Measurements from ENCODE around the gene RIN1. TPM values are rescaled to one million over a fixed set of nuclear protein-coding genes. Genes with fewer than 3 reads are reported as not detected.

Gene RIN1
- total and polyA plus RNA-seq, 9 of the 15 experiments (the other 6 are each of a cell fraction or from before 2014, with no cell fraction given), result 0.01 to 1.2 (median 0.45) TPM; not detected in 1

DNA sequence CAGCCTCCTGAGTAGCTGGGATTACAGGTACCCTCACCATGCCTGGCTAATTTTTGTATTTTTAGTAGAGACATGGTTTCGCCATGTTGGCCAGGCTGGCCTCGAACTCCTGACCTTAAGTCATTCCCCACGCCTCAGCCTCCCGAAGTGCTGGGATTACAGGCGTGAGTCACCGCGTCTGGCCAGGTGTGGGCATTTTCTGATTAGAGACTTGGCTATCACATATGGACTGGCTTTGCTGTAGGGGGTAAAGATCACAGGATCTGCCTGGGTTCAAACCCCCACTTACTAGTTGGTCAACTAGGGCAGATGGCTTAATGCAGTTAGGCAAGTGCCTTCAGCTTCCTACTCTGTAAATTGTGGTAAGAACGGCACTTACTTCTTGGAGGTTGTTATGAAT lies 25.9 kb downstream of the RIN1 start:
- H3K36me3 ChIP-seq (ENCODE audit: control insufficient read depth, insufficient read depth, low read length), result no peaks in the 10 kb centered on the region
- DNase-seq (ENCODE audit: extremely low read depth in 1 of 4, low spot score in 3 of 4) (peak in 1 of 4 experiments; percentile 32), ATAC-seq (no peak), FAIRE-seq (peak; percentile 71)
- H3K27ac ChIP-seq (ENCODE audit: extremely low read depth, low read depth, low read length), result no peak overlapping the region
- ChIA-PET POLR2A (interaction anchor here (0.6 to 1.9 kb wide), 3 partner anchors 21 to 1162 kb away, joined by 3 to 4 read pairs (median 3); partner anchors contain the start of gene YIF1A), CTCF (ENCODE audit: low intra/inter-chr PET ratio) (interaction anchor here (0.7 to 2.9 kb wide), 2 partner anchors 18 to 112 kb away, joined by 3 to 37 read pairs; no protein-coding TSS in a partner anchor)
- H3K9me1 ChIP-seq (ENCODE audit: control insufficient read depth, insufficient read depth, low read length), result no peaks in the 10 kb centered on the region
- in situ Hi-C loops (cut with MboI), result no loop called here
- no peak overlapping the region for H3K4me2 ChIP-seq (ENCODE audit: insufficient read depth, low read length)
- BruUV-seq (replicated peaks), result no TSS peak
- no peak overlapping the region for H3K9ac ChIP-seq (ENCODE audit: insufficient read depth in 1 of 2, low read depth in 2 of 2, low read length in 2 of 2)
- no peak overlapping the region for H3K4me3 ChIP-seq
- no peaks in the 10 kb centered on the region for H3K9me3 ChIP-seq (replicated peaks; ENCODE audit: control insufficient read depth, insufficient read depth, low read depth, low read length)
- no peak overlapping the region for H2AFZ ChIP-seq (ENCODE audit: low read depth, low read length)
- H3K27me3 ChIP-seq (ENCODE audit: control insufficient read depth in 2 of 2, insufficient read depth in 2 of 2, low read length in 2 of 2), result no peaks in the 10 kb centered on the region
- peaks cover 23 to 42% of the 10 kb centered on the region in 2 experiments for H3K4me1 ChIP-seq (replicated peaks in 1 of 2; ENCODE audit: control insufficient read depth in 2 of 2, insufficient read depth in 2 of 2, low read length in 2 of 2)
- intact Hi-C loops (cut with micrococcal nuclease), result no loop called here
- H4K20me1 ChIP-seq (replicated peaks; ENCODE audit: control insufficient read depth, insufficient read depth, low read length), result no peaks in the 10 kb centered on the region
- no peaks in the 10 kb centered on the region for H3K79me2 ChIP-seq (ENCODE audit: control insufficient read depth, insufficient read depth, low read length)
- 31% methylated on average over 8 of the region's 8 CpGs for WGBS (ENCODE audit: insufficient coverage, low coverage, missing lambda C conversion rate)
- TF ChIP-seq, protein P1, sequence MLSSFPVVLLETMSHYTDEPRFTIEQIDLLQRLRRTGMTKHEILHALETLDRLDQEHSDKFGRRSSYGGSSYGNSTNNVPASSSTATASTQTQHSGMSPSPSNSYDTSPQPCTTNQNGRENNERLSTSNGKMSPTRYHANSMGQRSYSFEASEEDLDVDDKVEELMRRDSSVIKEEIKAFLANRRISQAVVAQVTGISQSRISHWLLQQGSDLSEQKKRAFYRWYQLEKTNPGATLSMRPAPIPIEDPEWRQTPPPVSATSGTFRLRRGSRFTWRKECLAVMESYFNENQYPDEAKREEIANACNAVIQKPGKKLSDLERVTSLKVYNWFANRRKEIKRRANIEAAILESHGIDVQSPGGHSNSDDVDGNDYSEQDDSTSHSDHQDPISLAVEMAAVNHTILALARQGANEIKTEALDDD (IDR thresholded peaks at IDR 0.05), result peak; percentile 64; the same call in 1 of the 2 replicates
- no peak for TF ChIP-seq BHLHE40 (IDR thresholded peaks at IDR 0.05; ENCODE audit: low read length)
- no peak for TF ChIP-seq ZNF3 (CRISPR knock-in tag; IDR thresholded peaks at IDR 0.05)
- no peak for TF ChIP-seq GATAD2B (IDR thresholded peaks at IDR 0.05; ENCODE audit: borderline replicate concordance)
- TF ChIP-seq, protein P2, sequence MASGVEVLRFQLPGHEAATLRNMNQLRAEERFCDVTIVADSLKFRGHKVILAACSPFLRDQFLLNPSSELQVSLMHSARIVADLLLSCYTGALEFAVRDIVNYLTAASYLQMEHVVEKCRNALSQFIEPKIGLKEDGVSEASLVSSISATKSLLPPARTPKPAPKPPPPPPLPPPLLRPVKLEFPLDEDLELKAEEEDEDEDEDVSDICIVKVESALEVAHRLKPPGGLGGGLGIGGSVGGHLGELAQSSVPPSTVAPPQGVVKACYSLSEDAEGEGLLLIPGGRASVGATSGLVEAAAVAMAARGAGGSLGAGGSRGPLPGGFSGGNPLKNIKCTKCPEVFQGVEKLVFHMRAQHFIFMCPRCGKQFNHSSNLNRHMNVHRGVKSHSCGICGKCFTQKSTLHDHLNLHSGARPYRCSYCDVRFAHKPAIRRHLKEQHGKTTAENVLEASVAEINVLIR (CRISPR knock-in tag; IDR thresholded peaks at IDR 0.05), result no peak
- TF ChIP-seq BRF1 (IDR thresholded peaks at IDR 0.05; ENCODE audit: borderline replicate concordance, extremely low read depth, insufficient read length), result no peak
- no peak for TF ChIP-seq FOXM1 (IDR thresholded peaks at IDR 0.05; ENCODE audit: low read depth)
- TF ChIP-seq FOXM1 (CRISPR knock-in tag; IDR thresholded peaks at IDR 0.05; ENCODE audit: low read depth), result no peak
- TF ChIP-seq, protein P3, sequence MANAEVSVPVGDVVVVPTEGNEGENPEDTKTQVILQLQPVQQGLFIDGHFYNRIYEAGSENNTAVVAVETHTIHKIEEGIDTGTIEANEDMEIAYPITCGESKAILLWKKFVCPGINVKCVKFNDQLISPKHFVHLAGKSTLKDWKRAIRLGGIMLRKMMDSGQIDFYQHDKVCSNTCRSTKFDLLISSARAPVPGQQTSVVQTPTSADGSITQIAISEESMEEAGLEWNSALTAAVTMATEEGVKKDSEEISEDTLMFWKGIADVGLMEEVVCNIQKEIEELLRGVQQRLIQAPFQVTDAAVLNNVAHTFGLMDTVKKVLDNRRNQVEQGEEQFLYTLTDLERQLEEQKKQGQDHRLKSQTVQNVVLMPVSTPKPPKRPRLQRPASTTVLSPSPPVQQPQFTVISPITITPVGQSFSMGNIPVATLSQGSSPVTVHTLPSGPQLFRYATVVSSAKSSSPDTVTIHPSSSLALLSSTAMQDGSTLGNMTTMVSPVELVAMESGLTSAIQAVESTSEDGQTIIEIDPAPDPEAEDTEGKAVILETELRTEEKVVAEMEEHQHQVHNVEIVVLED (CRISPR knock-in tag; IDR thresholded peaks at IDR 0.05), result no peak
- no peak for TF ChIP-seq RNF2 (IDR thresholded peaks at IDR 0.05)
- TF ChIP-seq, protein P4, sequence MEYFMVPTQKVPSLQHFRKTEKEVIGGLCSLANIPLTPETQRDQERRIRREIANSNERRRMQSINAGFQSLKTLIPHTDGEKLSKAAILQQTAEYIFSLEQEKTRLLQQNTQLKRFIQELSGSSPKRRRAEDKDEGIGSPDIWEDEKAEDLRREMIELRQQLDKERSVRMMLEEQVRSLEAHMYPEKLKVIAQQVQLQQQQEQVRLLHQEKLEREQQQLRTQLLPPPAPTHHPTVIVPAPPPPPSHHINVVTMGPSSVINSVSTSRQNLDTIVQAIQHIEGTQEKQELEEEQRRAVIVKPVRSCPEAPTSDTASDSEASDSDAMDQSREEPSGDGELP (CRISPR knock-in tag; IDR thresholded peaks at IDR 0.05; ENCODE audit: borderline replicate concordance), result no peak
- TF ChIP-seq, protein P5, sequence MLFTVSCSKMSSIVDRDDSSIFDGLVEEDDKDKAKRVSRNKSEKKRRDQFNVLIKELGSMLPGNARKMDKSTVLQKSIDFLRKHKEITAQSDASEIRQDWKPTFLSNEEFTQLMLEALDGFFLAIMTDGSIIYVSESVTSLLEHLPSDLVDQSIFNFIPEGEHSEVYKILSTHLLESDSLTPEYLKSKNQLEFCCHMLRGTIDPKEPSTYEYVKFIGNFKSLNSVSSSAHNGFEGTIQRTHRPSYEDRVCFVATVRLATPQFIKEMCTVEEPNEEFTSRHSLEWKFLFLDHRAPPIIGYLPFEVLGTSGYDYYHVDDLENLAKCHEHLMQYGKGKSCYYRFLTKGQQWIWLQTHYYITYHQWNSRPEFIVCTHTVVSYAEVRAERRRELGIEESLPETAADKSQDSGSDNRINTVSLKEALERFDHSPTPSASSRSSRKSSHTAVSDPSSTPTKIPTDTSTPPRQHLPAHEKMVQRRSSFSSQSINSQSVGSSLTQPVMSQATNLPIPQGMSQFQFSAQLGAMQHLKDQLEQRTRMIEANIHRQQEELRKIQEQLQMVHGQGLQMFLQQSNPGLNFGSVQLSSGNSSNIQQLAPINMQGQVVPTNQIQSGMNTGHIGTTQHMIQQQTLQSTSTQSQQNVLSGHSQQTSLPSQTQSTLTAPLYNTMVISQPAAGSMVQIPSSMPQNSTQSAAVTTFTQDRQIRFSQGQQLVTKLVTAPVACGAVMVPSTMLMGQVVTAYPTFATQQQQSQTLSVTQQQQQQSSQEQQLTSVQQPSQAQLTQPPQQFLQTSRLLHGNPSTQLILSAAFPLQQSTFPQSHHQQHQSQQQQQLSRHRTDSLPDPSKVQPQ (CRISPR knock-in tag; IDR thresholded peaks at IDR 0.05; ENCODE audit: borderline replicate concordance), result no peak

All from K562 (cell line).